Uterus (tissue), 2 donors: ENCODE measurements around the gene RUFY3.

Source experiments
- CTCF ChIP-seq, 4 experiments: fragments of 200-600 bp in 2 of 4; fragments of 450-650 bp in 2 of 4; sonication (generic) in 2 of 4; IDR thresholded peaks; one replicate each; pipeline ENCODE4 v1.5.1; 2016 to 2019; ENCODE audit warnings: antibody characterized with exemption in 4 of 4, mild to moderate bottlenecking in 2 of 4, moderate library complexity in 1 of 4
- POLR2A ChIP-seq, 2 donors: fragments of 450-650 bp; IDR thresholded peaks; one replicate each; pipeline ENCODE4 v1.6.1; 2016; ENCODE audit warnings: antibody characterized with exemption in 2 of 2, mild to moderate bottlenecking in 1 of 2, moderate library complexity in 1 of 2

- TF ChIP-seq CTCF (IDR thresholded peaks at IDR 0.05) (no peak), POLR2A (IDR thresholded peaks at IDR 0.05) (no peak)
Measured at GRCh38 chr4:70778888-70779422, 57.2 kb downstream of the RUFY3 start.
